HepG2 (cell line): ENCODE results near the gene MEGF11. TPM values are rescaled to one million over a fixed set of nuclear protein-coding genes. Genes with fewer than 3 reads are reported as not detected.

Source experiments
- ATAC-seq: fragments of 200-7000 bp; cut with Tn5 transposase; 3 replicates; pipeline ENCODE4 v1.9.1; 2020; ENCODE audit warnings: mild to moderate bottlenecking, moderate library complexity
- BruUV-seq: library from RNA; stranded (reverse); fragments of 400-500 nt; replicated peaks from 2 replicates; lab custom pipeline; 2021; lab: Mats Ljungman, UMichigan
- CTCF ChIA-PET: fragments of 300-600 bp; formaldehyde crosslinking; extraction: SDS; loops from one replicate; lab custom pipeline; 2021; ENCODE audit warnings: low total read pairs, inconsistent platforms, low intra/inter-chr PET ratio; lab: Yijun Ruan, JAX
- POLR2A ChIA-PET: fragments of 350-600 bp; sonication (Branson Sonifier 250); formaldehyde crosslinking; loops from one replicate; lab custom pipeline; 2020; ENCODE audit warnings: antibody characterized with exemption, inconsistent platforms; lab: Yijun Ruan, JAX
- DNase-seq: peaks from one replicate; pipeline ENCODE4 v3.0.0-alpha.2; 2015; ENCODE audit warnings: low spot score
- FAIRE-seq: peaks from 3 replicates; lab custom pipeline; 2011; peaks lifted over from hg19 to GRCh38; lab: Jason Lieb, UNC
- H2AFZ ChIP-seq: one replicate; pipeline ENCODE4 v1.6.1; 2011; ENCODE audit warnings: low read length, inconsistent platforms
- H3K27ac ChIP-seq: fragments of 300-600 bp; 3 replicates; pipeline ENCODE4 v1.8.0; 2011; ENCODE audit warnings: mixed run types, mild to moderate bottlenecking, mixed read lengths, low read length, inconsistent platforms; ENCODE audit not compliant: insufficient read depth; ENCODE audit errors: extremely low read length
- H3K27me3 ChIP-seq, 2 experiments: fragments of 200-600 bp in 1 of 2; 2 replicates in 1 of 2; 3 replicates in 1 of 2; pipeline versions ENCODE4 v1.6.0 to v1.8.0; 2011; ENCODE audit warnings: low read length in 2 of 2, mild to moderate bottlenecking in 2 of 2, moderate library complexity in 2 of 2, inconsistent platforms in 1 of 2; ENCODE audit not compliant: insufficient read depth in 2 of 2, control insufficient read depth in 1 of 2
- H3K36me3 ChIP-seq, 2 experiments: fragments of 200-600 bp in 1 of 2; replicated peaks in 1 of 2; 2 replicates in 1 of 2; 3 replicates in 1 of 2; pipeline versions ENCODE4 v1.5.1 to v1.8.0; 2011; ENCODE audit warnings: low read length in 2 of 2, inconsistent platforms in 1 of 2; ENCODE audit not compliant: insufficient read depth in 2 of 2, control insufficient read depth in 1 of 2
- H3K4me1 ChIP-seq: 2 replicates; pipeline ENCODE4 v1.5.1; 2012; ENCODE audit warnings: low read length, inconsistent platforms; ENCODE audit not compliant: insufficient read depth
- H3K4me2 ChIP-seq: 2 replicates; pipeline ENCODE4 v1.6.0; 2011; ENCODE audit warnings: low read depth, low read length, inconsistent platforms
- H3K4me3 ChIP-seq, 3 experiments: fragments of 200-600 bp in 1 of 3; sonication (generic), shearing (Covaris generic) in 1 of 3; replicated peaks in 1 of 3; 2 replicates each; pipeline ENCODE4 v1.5.1; 2011 to 2016; ENCODE audit warnings: low read length in 3 of 3, inconsistent platforms in 2 of 3, low read depth in 2 of 3, mild to moderate bottlenecking in 2 of 3, control low read depth in 1 of 3, mixed read lengths in 1 of 3; ENCODE audit not compliant: insufficient read depth in 1 of 3
- H3K79me2 ChIP-seq: one replicate; pipeline ENCODE4 v1.6.1; 2011; ENCODE audit warnings: low read length, inconsistent platforms; ENCODE audit not compliant: insufficient read depth
- H3K9ac ChIP-seq: 2 replicates; pipeline ENCODE4 v1.6.0; 2011; ENCODE audit warnings: mild to moderate bottlenecking, low read depth, low read length, inconsistent platforms; ENCODE audit not compliant: insufficient read depth
- H3K9me3 ChIP-seq: 2 replicates; pipeline ENCODE4 v1.5.1; 2012; ENCODE audit warnings: mild to moderate bottlenecking, low read length
- H4K20me1 ChIP-seq: 2 replicates; pipeline ENCODE4 v1.6.0; 2011; ENCODE audit warnings: inconsistent platforms, mild to moderate bottlenecking, low read length, moderate library complexity; ENCODE audit not compliant: insufficient read depth
- ARHGAP35 ChIP-seq: sonication (generic); formaldehyde crosslinking; IDR thresholded peaks from 2 replicates; pipeline ENCODE4 v1.9.0; 2022; ENCODE audit warnings: mild to moderate bottlenecking, inconsistent platforms, moderate library complexity, missing genetic modification reagents, borderline replicate concordance
- ATF3 ChIP-seq: sonication (generic); formaldehyde crosslinking; IDR thresholded peaks from 2 replicates; pipeline ENCODE4 v1.4.0; 2020; ENCODE audit warnings: missing genetic modification reagents
- CTCF ChIP-seq: sonication (generic); formaldehyde crosslinking; IDR thresholded peaks from 2 replicates; pipeline ENCODE4 v1.5.0; 2020; ENCODE audit warnings: mild to moderate bottlenecking, missing genetic modification reagents, moderate library complexity
- FOSL2 ChIP-seq: sonication (generic); formaldehyde crosslinking; IDR thresholded peaks from 2 replicates; pipeline ENCODE4 v1.4.0; 2020; ENCODE audit warnings: missing genetic modification reagents
- NFATC3 ChIP-seq: sonication (generic); formaldehyde crosslinking; IDR thresholded peaks from 2 replicates; pipeline ENCODE4 v1.5.1; 2020; ENCODE audit warnings: mild to moderate bottlenecking, missing genetic modification reagents
- POLR2A ChIP-seq, 2 experiments: IDR thresholded peaks; 2 replicates each; pipeline ENCODE4 v1.6.1; 2011; ENCODE audit warnings: low read depth in 2 of 2, low read length in 2 of 2, mild to moderate bottlenecking in 1 of 2, moderate library complexity in 1 of 2; ENCODE audit not compliant: insufficient read depth in 1 of 2
- TAF15 ChIP-seq: fragments of 200-400 bp; formaldehyde crosslinking; IDR thresholded peaks from one replicate; pipeline ENCODE4 v1.6.1; 2018; ENCODE audit warnings: mild to moderate bottlenecking, low read depth, low read length; ENCODE audit not compliant: poor library complexity, severe bottlenecking
- TBX2 ChIP-seq: sonication (generic); formaldehyde crosslinking; IDR thresholded peaks from 2 replicates; pipeline ENCODE4 v1.5.0; 2020; ENCODE audit warnings: missing genetic modification reagents, mild to moderate bottlenecking, borderline replicate concordance
- ZBTB7B ChIP-seq: sonication (generic); formaldehyde crosslinking; IDR thresholded peaks from 2 replicates; pipeline ENCODE4 v1.4.0; 2020; ENCODE audit warnings: missing genetic modification reagents
- ZNF670 ChIP-seq: sonication (generic); formaldehyde crosslinking; IDR thresholded peaks from 2 replicates; pipeline ENCODE4 v1.8.0; 2022; ENCODE audit warnings: mild to moderate bottlenecking, missing genetic modification reagents, borderline replicate concordance
- ZNF782 ChIP-seq: sonication (generic); formaldehyde crosslinking; IDR thresholded peaks from 2 replicates; pipeline ENCODE4 v1.4.0; 2020; ENCODE audit warnings: missing genetic modification reagents, mild to moderate bottlenecking, borderline replicate concordance
- WGBS: methylation state at CpG from one replicate; pipeline ENCODE4 v1.1.6; 2017; ENCODE audit warnings: low lambda C conversion rate; 5-methylcytosine and 5-hydroxymethylcytosine counted together
- in situ Hi-C: cut with HindIII; loops from 2 replicates; pipeline ENCODE4 v1.10.0; 2017; ENCODE audit warnings: low pct_unique_long_range_greater_than_20kb; ENCODE audit not compliant: extremely low pct_ligation_motif_present
- intact Hi-C: fragments of 100-400 bp; cut with micrococcal nuclease; formaldehyde crosslinking; loops from one replicate; pipeline ENCODE4 v1.10.0; 2022; ENCODE audit not compliant: unreplicated experiment
- polyA plus RNA-seq, 8 experiments: library from polyadenylated mRNA; depleted of rRNA in 3 of 8; stranded (reverse) in 7 of 8; unstranded in 1 of 8; fragments of >200 nt; fragmentation: Illumina TruSeq in 4 of 8; extraction: Trizol in 4 of 8; gene quantifications; 2 replicates each; pipeline versions ENCODE4 v1.2.1 to v1.2.3, GENCODE V29; 2011 to 2016; ENCODE audit warnings: low read depth in 4 of 8, missing spikeins in 1 of 8, mixed read lengths in 1 of 8; ENCODE audit not compliant: insufficient read depth in 1 of 8
- total RNA-seq, 5 experiments: library from RNA; depleted of rRNA; stranded (reverse); fragments of >200 nt; fragmentation: Illumina TruSeq; extraction: Trizol; gene quantifications; 2 replicates each; pipeline ENCODE4 v1.2.3, GENCODE V29; 2016; ENCODE audit warnings: low read depth in 1 of 5
- TF ChIP-seq, protein P1 (sequence below): sonication (generic); formaldehyde crosslinking; IDR thresholded peaks from 2 replicates; pipeline ENCODE4 v1.4.0; 2020; ENCODE audit warnings: missing genetic modification reagents
- TF ChIP-seq, protein P2 (sequence below): sonication (generic); formaldehyde crosslinking; IDR thresholded peaks from 2 replicates; pipeline ENCODE4 v1.4.0; 2020; ENCODE audit warnings: missing genetic modification reagents, borderline replicate concordance

Gene MEGF11
- total and polyA plus RNA-seq, 2 of the 13 experiments (the other 11 are each of a cell fraction or from before 2014, with no cell fraction given): not detected

DNA sequence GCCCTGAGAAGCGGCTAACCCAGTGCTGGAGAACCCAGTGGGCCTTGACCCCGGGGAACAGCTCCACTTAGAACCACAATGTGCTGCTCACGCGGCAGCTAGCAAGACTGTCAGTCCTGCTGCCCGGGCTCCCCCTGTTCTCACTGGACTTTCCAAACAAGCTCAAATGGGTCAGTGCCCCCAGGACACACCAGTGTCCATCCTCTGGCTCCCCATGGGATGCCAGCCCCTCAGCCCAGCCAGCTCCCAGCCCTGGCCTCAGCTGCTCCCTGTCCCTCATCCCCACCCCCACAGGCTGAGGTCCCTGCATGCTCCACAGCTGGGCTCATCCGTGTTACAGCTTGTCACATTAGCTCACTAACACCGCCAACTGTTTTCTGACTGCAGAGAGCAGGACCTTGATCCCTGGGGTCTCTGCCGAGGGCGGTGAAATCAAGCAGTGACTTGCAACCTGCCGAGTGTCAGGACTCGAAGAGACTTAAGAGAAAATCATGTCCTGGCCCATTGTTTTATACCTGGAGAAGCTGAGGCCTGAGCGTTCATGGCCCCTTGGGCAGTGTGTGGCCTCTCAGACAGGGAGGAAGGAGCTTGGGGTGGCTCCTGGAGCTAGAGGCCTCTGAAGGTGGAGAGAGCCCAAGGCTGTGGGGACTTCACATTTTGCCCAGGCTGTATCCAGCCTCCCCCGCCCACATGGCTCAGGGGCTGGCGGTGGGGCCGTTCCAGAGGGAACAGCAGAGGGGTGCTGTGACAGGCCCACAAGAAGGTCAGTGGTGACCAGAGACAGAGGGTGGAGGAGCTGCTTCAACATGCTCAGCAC, 157.5 kb downstream of the MEGF11 start:
- no TSS peak for BruUV-seq
- Histone ChIP-seq H3K36me3 (no peaks in the 10 kb centered on the region), H3K9ac (no peak overlapping the region), H3K27ac (no peak overlapping the region), H3K27me3 (peaks cover 3 to 20% of the 10 kb centered on the region in 2 experiments; a peak in 3 of 5 replicates), H3K79me2 (no peaks in the 10 kb centered on the region), H4K20me1 (no peaks in the 10 kb centered on the region), H3K4me2 (peak overlapping the region; percentile 53), H3K4me3 (peak overlapping the region in 1 of 3 experiments; percentile 43; a peak in 1 of 6 replicates), H3K4me1 (peaks cover 20% of the 10 kb centered on the region), H2AFZ (no peak overlapping the region), H3K9me3 (no peaks in the 10 kb centered on the region)
- ChIA-PET CTCF (no interaction called here), POLR2A (no interaction called here)
- peak; percentile 58 for DNase-seq
- FAIRE-seq: peak; percentile 40
- WGBS: 4% methylated on average over 5 of the region's 15 CpGs
- ATAC-seq: peak; percentile 90
- in situ Hi-C loops (no loop called here), intact Hi-C loops (no loop called here)
- TF ChIP-seq NFATC3: no peak
- TF ChIP-seq, protein P1, sequence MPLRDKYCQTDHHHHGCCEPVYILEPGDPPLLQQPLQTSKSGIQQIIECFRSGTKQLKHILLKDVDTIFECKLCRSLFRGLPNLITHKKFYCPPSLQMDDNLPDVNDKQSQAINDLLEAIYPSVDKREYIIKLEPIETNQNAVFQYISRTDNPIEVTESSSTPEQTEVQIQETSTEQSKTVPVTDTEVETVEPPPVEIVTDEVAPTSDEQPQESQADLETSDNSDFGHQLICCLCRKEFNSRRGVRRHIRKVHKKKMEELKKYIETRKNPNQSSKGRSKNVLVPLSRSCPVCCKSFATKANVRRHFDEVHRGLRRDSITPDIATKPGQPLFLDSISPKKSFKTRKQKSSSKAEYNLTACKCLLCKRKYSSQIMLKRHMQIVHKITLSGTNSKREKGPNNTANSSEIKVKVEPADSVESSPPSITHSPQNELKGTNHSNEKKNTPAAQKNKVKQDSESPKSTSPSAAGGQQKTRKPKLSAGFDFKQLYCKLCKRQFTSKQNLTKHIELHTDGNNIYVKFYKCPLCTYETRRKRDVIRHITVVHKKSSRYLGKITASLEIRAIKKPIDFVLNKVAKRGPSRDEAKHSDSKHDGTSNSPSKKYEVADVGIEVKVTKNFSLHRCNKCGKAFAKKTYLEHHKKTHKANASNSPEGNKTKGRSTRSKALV (CRISPR knock-in tag): no peak
- 0 out of 2 replicates have a peak, but pooled peaks have one; percentile 24 for TF ChIP-seq TBX2 (CRISPR knock-in tag)
- TF ChIP-seq FOSL2 (CRISPR knock-in tag): 0 out of 2 replicates have a peak, but pooled peaks have one; percentile 4
- TF ChIP-seq ZNF670 (CRISPR knock-in tag): no peak
- no peak for TF ChIP-seq ARHGAP35 (CRISPR knock-in tag)
- TF ChIP-seq CTCF (CRISPR knock-in tag): peak; percentile 52
- no peak for TF ChIP-seq ZBTB7B (CRISPR knock-in tag)
- TF ChIP-seq POLR2A (IDR thresholded peaks at IDR 0.05; ENCODE audit: insufficient read depth in 1 of 2, low read depth in 2 of 2, low read length in 2 of 2): no peak
- no peak for TF ChIP-seq TAF15
- TF ChIP-seq, protein P2, sequence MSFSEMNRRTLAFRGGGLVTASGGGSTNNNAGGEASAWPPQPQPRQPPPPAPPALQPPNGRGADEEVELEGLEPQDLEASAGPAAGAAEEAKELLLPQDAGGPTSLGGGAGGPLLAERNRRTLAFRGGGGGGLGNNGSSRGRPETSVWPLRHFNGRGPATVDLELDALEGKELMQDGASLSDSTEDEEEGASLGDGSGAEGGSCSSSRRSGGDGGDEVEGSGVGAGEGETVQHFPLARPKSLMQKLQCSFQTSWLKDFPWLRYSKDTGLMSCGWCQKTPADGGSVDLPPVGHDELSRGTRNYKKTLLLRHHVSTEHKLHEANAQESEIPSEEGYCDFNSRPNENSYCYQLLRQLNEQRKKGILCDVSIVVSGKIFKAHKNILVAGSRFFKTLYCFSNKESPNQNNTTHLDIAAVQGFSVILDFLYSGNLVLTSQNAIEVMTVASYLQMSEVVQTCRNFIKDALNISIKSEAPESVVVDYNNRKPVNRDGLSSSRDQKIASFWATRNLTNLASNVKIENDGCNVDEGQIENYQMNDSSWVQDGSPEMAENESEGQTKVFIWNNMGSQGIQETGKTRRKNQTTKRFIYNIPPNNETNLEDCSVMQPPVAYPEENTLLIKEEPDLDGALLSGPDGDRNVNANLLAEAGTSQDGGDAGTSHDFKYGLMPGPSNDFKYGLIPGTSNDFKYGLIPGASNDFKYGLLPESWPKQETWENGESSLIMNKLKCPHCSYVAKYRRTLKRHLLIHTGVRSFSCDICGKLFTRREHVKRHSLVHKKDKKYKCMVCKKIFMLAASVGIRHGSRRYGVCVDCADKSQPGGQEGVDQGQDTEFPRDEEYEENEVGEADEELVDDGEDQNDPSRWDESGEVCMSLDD (CRISPR knock-in tag): no peak
- no peak for TF ChIP-seq ATF3
- no peak for TF ChIP-seq ZNF782 (CRISPR knock-in tag)
